HEK293 (cell line): ENCODE measurements around the gene GRAPL.
"Not testable (repeated sequence)": the region's sequence is repeated elsewhere in the genome, so short reads cannot be mapped to it uniquely, and the experiment has no call there.

Experiments used
- BCL11A ChIP-seq: fragments of 450-650 bp; formaldehyde crosslinking; IDR thresholded peaks from 2 replicates; pipeline ENCODE4 v1.5.1; 2016; ENCODE audit warnings: low read depth, missing biosample characterization, missing genetic modification characterization
- CTCF ChIP-seq: fragments of 450-650 bp; formaldehyde crosslinking; IDR thresholded peaks from 2 replicates; pipeline ENCODE4 v1.5.1; 2016; ENCODE audit warnings: missing biosample characterization, missing genetic modification characterization
- KLF7 ChIP-seq: fragments of 450-650 bp; formaldehyde crosslinking; IDR thresholded peaks from 2 replicates; pipeline ENCODE4 v1.5.1; 2016; ENCODE audit warnings: missing biosample characterization, missing genetic modification characterization, borderline replicate concordance
- PATZ1 ChIP-seq: fragments of 450-650 bp; formaldehyde crosslinking; IDR thresholded peaks from 2 replicates; pipeline ENCODE4 v1.5.1; 2016; ENCODE audit warnings: missing biosample characterization, missing genetic modification characterization
- REST ChIP-seq: fragments of 450-650 bp; formaldehyde crosslinking; IDR thresholded peaks from 2 replicates; pipeline ENCODE4 v1.5.1; 2016; ENCODE audit warnings: missing biosample characterization, missing genetic modification characterization
- ZFHX2 ChIP-seq: fragments of 450-650 bp; formaldehyde crosslinking; conservative IDR thresholded peaks from 2 replicates; pipeline ENCODE4 v1.5.1; 2016; ENCODE audit warnings: missing biosample characterization, missing genetic modification characterization
- ZNF133 ChIP-seq: fragments of 450-650 bp; formaldehyde crosslinking; IDR thresholded peaks from 2 replicates; pipeline ENCODE4 v1.5.1; 2016; ENCODE audit warnings: missing biosample characterization, missing genetic modification characterization
- ZNF138 ChIP-seq: fragments of 450-650 bp; formaldehyde crosslinking; IDR thresholded peaks from 2 replicates; pipeline ENCODE4 v1.5.1; 2016; ENCODE audit warnings: missing biosample characterization, missing genetic modification characterization, borderline replicate concordance
- ZNF248 ChIP-seq: fragments of 450-650 bp; formaldehyde crosslinking; IDR thresholded peaks from 2 replicates; pipeline ENCODE4 v1.5.1; 2017; ENCODE audit warnings: missing biosample characterization, missing genetic modification characterization

GRCh38 chr17:19145471-19145870 lies 18.1 kb downstream of the GRAPL start:
- not testable (repeated sequence) for TF ChIP-seq CTCF (tag by site-specific recombination); ZNF138 (tag by site-specific recombination); ZFHX2; BCL11A; KLF7; REST (tag by site-specific recombination); PATZ1 (tag by site-specific recombination); ZNF248 (tag by site-specific recombination); ZNF133 (tag by site-specific recombination)
